Coronary artery (tissue), 2 donors: ENCODE results near the gene ATP8B1.

ENCODE experiments used
- DNase-seq: peaks from one replicate; pipeline ENCODE4 v3.0.0-alpha.2; 2017; ENCODE audit warnings: low spot score
- H3K27ac ChIP-seq, 2 donors: fragments of 200-600 bp; sonication (generic); one replicate each; pipeline ENCODE4 v1.5.1; 2016 to 2019
- H3K4me3 ChIP-seq: fragments of 200-600 bp; sonication (generic); 2 replicates; pipeline ENCODE4 v1.5.1; 2016; ENCODE audit warnings: mild to moderate bottlenecking, moderate library complexity
- TF ChIP-seq, protein P1 (sequence below): fragments of 200-600 bp; sonication (generic); IDR thresholded peaks from one replicate; pipeline ENCODE4 v1.5.1; 2019; ENCODE audit warnings: antibody characterized with exemption

Gene ATP8B1

DNA sequence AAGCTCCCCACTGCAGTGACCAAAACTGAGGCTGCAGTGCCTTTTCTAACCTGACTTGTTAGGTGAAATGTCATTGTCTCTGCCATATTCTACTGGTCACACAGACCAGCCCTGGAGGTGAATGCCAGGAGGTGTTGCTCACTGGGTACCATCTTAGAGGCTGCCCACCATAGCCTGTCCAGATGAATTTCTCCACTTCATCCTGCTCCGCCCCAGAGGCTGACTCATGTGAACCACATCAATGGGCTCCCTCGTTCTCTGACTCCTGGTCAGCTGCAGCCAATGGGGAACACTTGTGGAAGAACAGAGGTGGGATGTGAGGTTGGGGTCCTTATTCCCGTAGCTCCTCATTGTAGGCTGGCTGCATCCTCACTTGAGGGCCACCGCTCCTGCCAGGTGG lies 178.1 kb downstream of the ATP8B1 start:
- Histone ChIP-seq H3K27ac (no peak overlapping the region), H3K4me3 (no peak overlapping the region)
- TF ChIP-seq, protein P1, sequence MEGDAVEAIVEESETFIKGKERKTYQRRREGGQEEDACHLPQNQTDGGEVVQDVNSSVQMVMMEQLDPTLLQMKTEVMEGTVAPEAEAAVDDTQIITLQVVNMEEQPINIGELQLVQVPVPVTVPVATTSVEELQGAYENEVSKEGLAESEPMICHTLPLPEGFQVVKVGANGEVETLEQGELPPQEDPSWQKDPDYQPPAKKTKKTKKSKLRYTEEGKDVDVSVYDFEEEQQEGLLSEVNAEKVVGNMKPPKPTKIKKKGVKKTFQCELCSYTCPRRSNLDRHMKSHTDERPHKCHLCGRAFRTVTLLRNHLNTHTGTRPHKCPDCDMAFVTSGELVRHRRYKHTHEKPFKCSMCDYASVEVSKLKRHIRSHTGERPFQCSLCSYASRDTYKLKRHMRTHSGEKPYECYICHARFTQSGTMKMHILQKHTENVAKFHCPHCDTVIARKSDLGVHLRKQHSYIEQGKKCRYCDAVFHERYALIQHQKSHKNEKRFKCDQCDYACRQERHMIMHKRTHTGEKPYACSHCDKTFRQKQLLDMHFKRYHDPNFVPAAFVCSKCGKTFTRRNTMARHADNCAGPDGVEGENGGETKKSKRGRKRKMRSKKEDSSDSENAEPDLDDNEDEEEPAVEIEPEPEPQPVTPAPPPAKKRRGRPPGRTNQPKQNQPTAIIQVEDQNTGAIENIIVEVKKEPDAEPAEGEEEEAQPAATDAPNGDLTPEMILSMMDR, result no peak
- no peak for DNase-seq

DNA sequence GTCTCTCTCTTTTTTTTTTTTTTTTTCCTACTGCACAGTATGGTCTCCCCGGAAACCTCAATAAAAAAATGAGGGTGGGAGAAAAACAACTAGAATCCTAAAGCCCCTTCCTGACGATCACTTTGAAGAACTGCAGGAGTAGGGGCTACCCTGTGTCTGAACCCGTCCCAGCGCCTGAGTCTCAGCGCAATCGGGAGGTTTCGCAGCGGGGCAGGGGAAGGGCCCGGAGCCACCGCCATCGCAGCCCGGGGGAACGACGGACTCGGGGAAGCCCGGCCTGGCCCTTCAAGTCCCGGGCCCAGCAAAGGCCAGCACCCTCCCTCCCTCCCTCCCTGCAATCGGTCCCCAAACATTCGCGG lies 181.9 kb downstream of the ATP8B1 start:
- H3K27ac ChIP-seq, result peak overlapping the region; percentile 78 to 95
- peak; percentile 77 for DNase-seq
- peak overlapping the region; percentile 94 for H3K4me3 ChIP-seq
- TF ChIP-seq, protein P1, result no peak

DNA sequence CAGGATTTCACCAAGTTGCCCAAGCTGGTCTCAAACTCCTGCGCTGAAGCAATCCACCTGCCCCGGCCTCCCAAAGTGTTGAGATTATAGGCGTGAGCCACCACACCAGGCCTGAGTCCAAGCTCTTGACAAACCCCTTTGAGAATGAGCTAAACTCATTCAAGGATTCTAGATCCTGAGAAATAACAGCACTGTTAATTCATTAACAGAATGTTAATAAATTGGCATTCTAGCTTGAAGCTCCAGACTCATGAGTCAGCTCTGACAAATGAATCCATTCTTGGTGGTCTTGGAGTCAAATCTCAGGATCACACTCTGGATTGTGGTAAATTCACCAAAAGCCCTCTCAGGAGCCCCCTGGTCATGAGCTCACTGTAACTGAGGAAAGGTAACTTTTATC lies 183.2 kb downstream of the ATP8B1 start:
- H3K27ac ChIP-seq, result no peak overlapping the region
- TF ChIP-seq, protein P1, result no peak
- no peak for DNase-seq
- H3K4me3 ChIP-seq, result no peak overlapping the region

DNA sequence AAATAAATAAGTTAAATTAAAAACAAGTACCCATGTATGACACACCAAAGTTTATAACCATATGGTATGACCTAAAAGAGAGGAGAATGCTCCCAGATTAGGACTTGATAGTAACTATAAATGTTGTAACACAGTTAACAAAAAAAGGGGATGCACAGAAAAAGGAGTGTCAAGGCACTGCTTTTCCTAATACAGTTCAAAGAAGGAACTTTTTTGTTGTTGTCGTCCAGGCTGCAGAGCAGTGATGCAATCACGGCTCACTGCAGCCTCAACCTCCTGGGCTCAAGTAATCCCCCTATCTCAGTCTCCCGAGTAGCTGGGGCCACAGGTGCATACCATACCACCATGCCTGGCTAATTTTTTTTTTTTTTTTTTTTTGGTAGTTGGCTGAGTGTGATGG lies 184.2 kb downstream of the ATP8B1 start:
- TF ChIP-seq, protein P1, result no peak

DNA sequence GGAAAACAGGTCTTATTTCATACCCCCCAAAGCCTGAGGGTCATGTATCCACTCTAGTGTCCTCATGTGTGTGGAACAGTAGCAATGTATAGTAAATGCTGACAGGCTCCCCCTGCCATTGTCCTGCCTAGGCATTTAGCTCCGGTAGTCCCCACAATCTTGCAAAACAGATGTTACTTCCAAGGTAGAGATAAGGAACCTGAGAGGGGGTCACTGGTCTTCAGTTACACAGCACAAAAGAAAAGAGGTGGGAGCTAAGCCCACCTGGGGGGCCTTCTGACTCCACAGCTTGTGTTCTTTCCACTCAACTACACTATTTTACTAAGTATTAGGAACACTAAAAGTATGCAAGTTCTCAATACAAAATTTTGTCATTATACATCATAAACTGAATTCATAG lies 199.2 kb downstream of the ATP8B1 start:
- no peak for DNase-seq
- no peak overlapping the region for H3K4me3 ChIP-seq
- TF ChIP-seq, protein P1, result no peak
- no peak overlapping the region for H3K27ac ChIP-seq

More for the DNA sequence above, 184.2 kb downstream of the ATP8B1 start:
- no peak overlapping the region for H3K27ac ChIP-seq
- H3K4me3 ChIP-seq, result no peak overlapping the region
- no peak for DNase-seq
